HUES6 (cell line): ENCODE data around the gene HOXB9.

Source experiments
- H3K27ac ChIP-seq: 2 replicates; pipeline ENCODE4 v1.7.0; 2013; ENCODE audit warnings: low read depth, mild to moderate bottlenecking, low read length, inconsistent platforms
- H3K27me3 ChIP-seq: 2 replicates; pipeline ENCODE4 v1.6.1; 2013; ENCODE audit warnings: low read length; ENCODE audit not compliant: control insufficient read depth, insufficient read depth
- H3K36me3 ChIP-seq: 2 replicates; pipeline ENCODE4 v1.6.1; 2013; ENCODE audit warnings: low read length; ENCODE audit not compliant: control insufficient read depth, insufficient read depth
- H3K4me1 ChIP-seq: 2 replicates; pipeline ENCODE4 v1.6.1; 2013; ENCODE audit warnings: low read length; ENCODE audit not compliant: control insufficient read depth, insufficient read depth
- H3K4me3 ChIP-seq: 2 replicates; pipeline ENCODE4 v1.5.1; 2013; ENCODE audit warnings: low read depth, low read length
- H3K9ac ChIP-seq: one replicate; pipeline ENCODE4 v1.6.1; 2013; ENCODE audit warnings: mild to moderate bottlenecking, low read length
- H3K9me3 ChIP-seq: 2 replicates; pipeline ENCODE4 v1.6.1; 2013; ENCODE audit warnings: low read depth, low read length; ENCODE audit not compliant: control insufficient read depth, insufficient read depth

Gene HOXB9

GRCh38 chr17:48645639-48646182 lies 19.6 kb upstream of the HOXB9 start:
- Histone ChIP-seq H3K9me3 (no peaks in the 10 kb centered on the region), H3K27ac (no peak overlapping the region), H3K4me1 (peaks cover 13% of the 10 kb centered on the region), H3K27me3 (peaks cover 98% of the 10 kb centered on the region), H3K36me3 (no peaks in the 10 kb centered on the region), H3K9ac (peak overlapping the region; percentile 68), H3K4me3 (peak overlapping the region; percentile 54)

GRCh38 chr17:48644910-48645557 lies 18.9 kb upstream of the HOXB9 start:
- peaks cover 13% of the 10 kb centered on the region for H3K4me1 ChIP-seq
- H3K27me3 ChIP-seq = peaks cover 99% of the 10 kb centered on the region
- H3K36me3 ChIP-seq = no peaks in the 10 kb centered on the region
- H3K9ac ChIP-seq = peak overlapping the region; percentile 40
- peak overlapping the region; percentile 54; the same call in 1 of the 2 replicates for H3K4me3 ChIP-seq
- no peaks in the 10 kb centered on the region for H3K9me3 ChIP-seq
- no peak overlapping the region for H3K27ac ChIP-seq

DNA sequence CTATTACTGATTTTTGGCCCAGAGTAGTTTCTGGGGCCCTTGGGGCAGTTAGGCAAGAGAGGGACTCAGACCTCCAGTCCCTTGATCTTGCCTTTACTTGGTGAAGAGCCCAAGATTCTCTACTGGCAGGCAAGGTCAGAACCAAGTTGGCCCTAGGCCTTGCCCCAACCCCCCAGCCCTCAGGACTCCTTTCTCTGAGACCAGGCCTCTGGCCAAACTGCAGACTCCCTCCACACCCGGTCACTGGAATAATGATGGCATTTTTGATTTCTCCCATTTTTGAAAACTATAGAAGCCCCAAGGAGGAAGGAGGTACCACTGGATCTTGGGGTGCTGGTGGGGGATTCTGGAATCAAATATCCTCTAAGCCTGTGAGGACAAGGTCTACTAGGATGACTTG lies 18.0 kb upstream of the HOXB9 start:
- Histone ChIP-seq H3K4me1 (peaks cover 13% of the 10 kb centered on the region), H3K27ac (no peak overlapping the region), H3K36me3 (no peaks in the 10 kb centered on the region), H3K9ac (peak overlapping the region; percentile 49), H3K27me3 (peaks cover 99% of the 10 kb centered on the region), H3K9me3 (no peaks in the 10 kb centered on the region), H3K4me3 (peak overlapping the region; percentile 54; the same call in 1 of the 2 replicates)

GRCh38 chr17:48643697-48644012 lies 17.5 kb upstream of the HOXB9 start:
- Histone ChIP-seq H3K27me3 (peaks cover 100% of the 10 kb centered on the region), H3K36me3 (no peaks in the 10 kb centered on the region), H3K27ac (no peak overlapping the region), H3K9ac (peak overlapping the region; percentile 42), H3K4me1 (peaks cover 13% of the 10 kb centered on the region), H3K9me3 (no peaks in the 10 kb centered on the region), H3K4me3 (peak overlapping the region; percentile 40; the same call in 1 of the 2 replicates)

DNA sequence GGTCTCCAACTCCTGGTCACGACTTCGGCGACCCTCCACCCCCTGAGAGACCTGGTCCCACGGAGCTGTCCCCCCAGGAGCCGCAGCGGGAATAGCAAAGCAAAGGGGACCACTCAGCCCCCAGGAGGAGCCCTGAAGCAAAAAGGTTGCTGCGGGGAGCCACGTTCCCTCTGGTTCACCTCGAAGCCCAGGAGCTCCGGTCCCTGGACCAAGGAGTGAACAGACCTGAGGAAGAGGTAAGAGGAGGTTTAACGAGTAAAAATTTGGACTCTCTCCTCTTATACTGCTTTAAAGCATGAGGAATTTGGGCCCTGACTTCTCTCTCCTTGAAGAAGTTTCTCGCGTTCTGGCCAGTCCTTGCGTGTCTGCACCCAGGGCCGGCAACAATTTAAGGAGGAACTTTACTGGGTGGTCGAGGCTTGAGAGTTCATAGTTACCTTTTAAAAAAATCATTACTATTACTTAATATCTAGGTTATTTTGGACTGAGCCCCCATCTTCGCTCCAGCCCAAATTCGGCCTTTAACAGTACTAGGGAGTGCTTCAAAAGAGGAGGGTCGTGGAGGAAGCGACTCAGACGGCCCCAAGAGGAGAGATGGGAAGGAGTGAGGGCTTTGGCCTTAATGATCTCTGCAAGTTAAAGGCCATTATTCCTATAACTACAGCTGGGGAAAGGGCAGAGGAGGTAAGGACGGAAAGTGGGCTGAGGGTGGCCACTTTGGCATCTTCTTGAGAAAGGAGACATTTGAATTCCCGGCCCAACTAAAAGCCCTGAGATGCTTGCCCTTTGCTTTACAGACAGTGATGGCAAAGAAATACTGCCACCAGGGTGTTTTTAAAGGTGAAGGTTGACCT lies 16.9 kb upstream of the HOXB9 start:
- H3K27ac ChIP-seq = no peak overlapping the region
- peaks cover 13% of the 10 kb centered on the region for H3K4me1 ChIP-seq
- H3K27me3 ChIP-seq = peaks cover 100% of the 10 kb centered on the region
- no peaks in the 10 kb centered on the region for H3K9me3 ChIP-seq
- peak overlapping the region; percentile 40; the same call in 1 of the 2 replicates for H3K4me3 ChIP-seq
- H3K9ac ChIP-seq = peak overlapping the region; percentile 43
- H3K36me3 ChIP-seq = no peaks in the 10 kb centered on the region

GRCh38 chr17:48642059-48642842 lies 16.1 kb upstream of the HOXB9 start:
- Histone ChIP-seq H3K9ac (peak overlapping the region; percentile 43), H3K36me3 (no peaks in the 10 kb centered on the region), H3K9me3 (no peaks in the 10 kb centered on the region), H3K4me3 (peak overlapping the region; percentile 40), H3K27me3 (peaks cover 100% of the 10 kb centered on the region), H3K4me1 (peaks cover 13% of the 10 kb centered on the region), H3K27ac (no peak overlapping the region)

DNA sequence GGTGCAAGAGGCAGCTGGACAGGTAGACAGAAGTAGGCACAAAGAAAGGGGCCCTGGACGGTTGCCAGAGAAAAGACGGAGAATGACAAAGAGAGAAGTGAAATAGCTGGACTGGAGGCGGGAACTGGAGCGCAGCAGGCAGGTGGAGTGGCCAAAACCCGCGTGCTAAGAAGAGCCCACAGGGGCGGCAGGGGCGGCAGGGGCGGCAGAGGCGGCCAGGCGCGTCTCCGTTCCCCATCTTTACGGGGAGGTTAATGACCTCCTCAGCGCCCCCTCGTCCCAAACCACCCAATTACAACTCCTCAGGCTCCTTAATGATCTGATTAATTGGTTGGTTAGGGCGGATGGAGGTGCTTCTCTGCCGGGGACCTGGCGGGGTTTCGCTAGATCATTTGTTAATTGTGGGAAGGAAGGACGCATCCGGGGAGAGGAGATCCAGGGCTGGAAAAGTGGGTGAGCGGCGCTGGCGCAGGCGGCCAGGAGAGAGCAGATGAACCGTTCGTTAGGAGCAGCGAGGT lies 15.4 kb upstream of the HOXB9 start:
- Histone ChIP-seq H3K27me3 (peaks cover 100% of the 10 kb centered on the region), H3K9ac (peak overlapping the region; percentile 41), H3K36me3 (no peaks in the 10 kb centered on the region), H3K27ac (no peak overlapping the region), H3K4me3 (peak overlapping the region; percentile 40), H3K9me3 (no peaks in the 10 kb centered on the region), H3K4me1 (peaks cover 13% of the 10 kb centered on the region)

DNA sequence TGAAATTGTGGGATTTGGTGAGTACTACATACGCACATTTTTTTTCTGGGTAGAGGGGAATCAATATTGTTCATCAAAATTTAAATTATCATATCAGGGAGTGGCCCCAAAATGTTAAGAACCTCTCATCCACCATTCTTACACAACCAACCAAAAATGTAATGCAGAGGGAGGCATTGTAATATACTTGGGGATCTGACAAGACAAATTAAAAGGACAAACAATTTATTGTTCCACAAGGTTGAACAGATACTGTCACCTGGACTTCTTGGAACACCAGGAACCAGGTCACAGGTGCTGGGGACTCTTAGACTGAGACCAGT lies 14.7 kb upstream of the HOXB9 start:
- Histone ChIP-seq H3K36me3 (no peaks in the 10 kb centered on the region), H3K9ac (no peak overlapping the region), H3K9me3 (no peaks in the 10 kb centered on the region), H3K4me1 (peaks cover 7% of the 10 kb centered on the region), H3K4me3 (no peak overlapping the region), H3K27me3 (peaks cover 100% of the 10 kb centered on the region), H3K27ac (no peak overlapping the region)

- Histone ChIP-seq H3K9ac (no peak overlapping the region), H3K36me3 (no peaks in the 10 kb centered on the region), H3K27me3 (peaks cover 100% of the 10 kb centered on the region), H3K27ac (no peak overlapping the region), H3K9me3 (no peaks in the 10 kb centered on the region), H3K4me1 (peaks cover 5% of the 10 kb centered on the region; the same call in 1 of the 2 replicates), H3K4me3 (no peak overlapping the region)
These were observed 14.1 kb upstream of the HOXB9 start for GRCh38 chr17:48639982-48640857.

- Histone ChIP-seq H3K27ac (no peak overlapping the region), H3K4me1 (peaks cover 5% of the 10 kb centered on the region; the same call in 1 of the 2 replicates), H3K9me3 (no peaks in the 10 kb centered on the region), H3K27me3 (peaks cover 100% of the 10 kb centered on the region), H3K4me3 (no peak overlapping the region; the same call in 1 of the 2 replicates), H3K36me3 (no peaks in the 10 kb centered on the region), H3K9ac (no peak overlapping the region)
These were observed 13.0 kb upstream of the HOXB9 start for GRCh38 chr17:48639136-48639535.
